ENCODE data around the gene MED10. TPM values are rescaled to one million over a fixed set of nuclear protein-coding genes. Genes with fewer than 3 reads are reported as not detected.

MED10 gene
- total and polyA plus RNA-seq, 2 donors (not counting 3 experiments of a cell fraction or from before 2014, with no cell fraction given) = 55.6 to 56.3 TPM

- Histone ChIP-seq H3K27ac (ENCODE audit: insufficient read depth, low read depth, low read length) (no peak overlapping the region), H3K9ac (replicated peaks; ENCODE audit: extremely low read depth, insufficient read depth, low read length) (no peak overlapping the region), H3K4me3 (replicated peaks in 1 of 3; ENCODE audit: insufficient read depth in 1 of 3, low read depth in 1 of 3, low read length in 3 of 3) (no peak overlapping the region), H3K27me3 (ENCODE audit: control insufficient read depth in 2 of 2, insufficient read depth in 2 of 2, low read length in 2 of 2) (no peaks in the 10 kb centered on the region), H3K9me3 (replicated peaks; ENCODE audit: control insufficient read depth, insufficient read depth, low read length) (no peaks in the 10 kb centered on the region), H2AFZ (ENCODE audit: low read depth, low read length) (no peak overlapping the region), H3K4me1 (ENCODE audit: control insufficient read depth, extremely low read depth, insufficient read depth, low read length) (no peaks in the 10 kb centered on the region), H4K20me1 (replicated peaks; ENCODE audit: control insufficient read depth, extremely low read depth, insufficient read depth, low read length) (no peaks in the 10 kb centered on the region), H3K79me2 (ENCODE audit: control insufficient read depth, insufficient read depth, low read length) (no peaks in the 10 kb centered on the region), H3K36me3 (ENCODE audit: control insufficient read depth in 2 of 2, extremely low read depth in 1 of 2, insufficient read depth in 2 of 2, low read length in 2 of 2) (no peaks in the 10 kb centered on the region), H3K9me1 (replicated peaks; ENCODE audit: control insufficient read depth, extremely low read depth, insufficient read depth, low read length) (no peaks in the 10 kb centered on the region), H3K4me2 (ENCODE audit: insufficient read depth, low read length) (no peak overlapping the region)
- intact Hi-C loops (cut with micrococcal nuclease) = no loop called here
- ChIA-PET POLR2A (no interaction called here), CTCF (interaction anchor here (2.4 kb wide), 1 partner anchor 79 kb away, joined by 9 read pairs; no protein-coding TSS in a partner anchor)
- dilution Hi-C loops (cut with MboI; ENCODE audit: extremely low pct_ligation_motif_present, low sequenced_read_pairs) = no loop called here
- DNase-seq (ENCODE audit: low read depth, low spot score) = no peak
- no peak for FAIRE-seq
- no peak for TF ChIP-seq POLR2A (IDR thresholded peaks at IDR 0.05; ENCODE audit: low read depth, low read length)
- no peak for TF ChIP-seq FOS (IDR thresholded peaks at IDR 0.05; ENCODE audit: borderline replicate concordance, insufficient read depth, low read length)
- TF ChIP-seq MYC (IDR thresholded peaks at IDR 0.05; ENCODE audit: low read depth, low read length) = no peak
- TF ChIP-seq POLR2AphosphoS5 (IDR thresholded peaks at IDR 0.05; ENCODE audit: insufficient read depth, low read depth, low read length) = no peak
- no TSS peak for BruUV-seq (replicated peaks)
These were observed 23.1 kb downstream of the MED10 start for GRCh38 chr5:6355294-6355693.

DNA sequence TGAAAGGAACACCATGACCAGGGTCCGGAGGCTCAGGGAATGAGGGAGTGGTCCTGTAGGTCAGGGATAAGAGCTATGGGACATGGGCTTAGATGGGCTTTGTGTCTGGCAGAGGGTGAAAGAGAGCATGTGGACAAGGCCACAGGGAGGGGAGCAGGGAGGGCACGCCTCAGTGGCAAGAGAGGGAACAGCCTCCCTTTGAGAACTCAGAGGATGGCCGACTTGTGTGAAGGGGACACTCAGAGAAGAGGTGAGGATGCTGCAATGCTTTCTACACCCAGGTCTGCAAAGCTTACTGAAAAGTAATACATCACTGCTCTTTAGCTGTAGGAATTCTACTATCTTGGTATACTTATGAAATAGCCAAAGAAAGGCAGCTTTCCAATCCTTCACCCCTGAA is 23.5 kb downstream of the MED10 start:
- BruUV-seq (replicated peaks) = no TSS peak
- Histone ChIP-seq H3K4me3 (replicated peaks in 1 of 3; ENCODE audit: insufficient read depth in 1 of 3, low read depth in 1 of 3, low read length in 3 of 3) (no peak overlapping the region), H3K4me2 (ENCODE audit: insufficient read depth, low read length) (no peak overlapping the region), H3K27me3 (ENCODE audit: control insufficient read depth in 2 of 2, insufficient read depth in 2 of 2, low read length in 2 of 2) (no peaks in the 10 kb centered on the region), H3K27ac (ENCODE audit: insufficient read depth, low read depth, low read length) (no peak overlapping the region), H4K20me1 (replicated peaks; ENCODE audit: control insufficient read depth, extremely low read depth, insufficient read depth, low read length) (no peaks in the 10 kb centered on the region), H3K79me2 (ENCODE audit: control insufficient read depth, insufficient read depth, low read length) (no peaks in the 10 kb centered on the region), H3K9me1 (replicated peaks; ENCODE audit: control insufficient read depth, extremely low read depth, insufficient read depth, low read length) (no peaks in the 10 kb centered on the region), H3K9me3 (replicated peaks; ENCODE audit: control insufficient read depth, insufficient read depth, low read length) (no peaks in the 10 kb centered on the region), H2AFZ (ENCODE audit: low read depth, low read length) (no peak overlapping the region), H3K4me1 (ENCODE audit: control insufficient read depth, extremely low read depth, insufficient read depth, low read length) (no peaks in the 10 kb centered on the region), H3K9ac (replicated peaks; ENCODE audit: extremely low read depth, insufficient read depth, low read length) (no peak overlapping the region), H3K36me3 (ENCODE audit: control insufficient read depth in 2 of 2, extremely low read depth in 1 of 2, insufficient read depth in 2 of 2, low read length in 2 of 2) (no peaks in the 10 kb centered on the region)
- TF ChIP-seq MAX (IDR thresholded peaks at IDR 0.05; ENCODE audit: insufficient read depth, insufficient read length) (no peak), CTCF (IDR thresholded peaks at IDR 0.05; ENCODE audit: extremely low read depth in 1 of 2, insufficient read depth in 1 of 2, low read depth in 1 of 2, low read length in 2 of 2) (no peak), POLR2AphosphoS5 (IDR thresholded peaks at IDR 0.05; ENCODE audit: insufficient read depth, low read depth, low read length) (no peak), MYC (IDR thresholded peaks at IDR 0.05; ENCODE audit: low read depth, low read length) (no peak), EZH2 (IDR thresholded peaks at IDR 0.05; ENCODE audit: borderline replicate concordance, low read depth, low read length, severe bottlenecking) (no peak)
- no peak for DNase-seq (ENCODE audit: low read depth, low spot score)
- no peak for FAIRE-seq
- POLR2A ChIA-PET = no interaction called here
- intact Hi-C loops (cut with micrococcal nuclease) (no loop called here), dilution Hi-C loops (cut with MboI; ENCODE audit: extremely low pct_ligation_motif_present, low sequenced_read_pairs) (no loop called here)
- CTCF ChIA-PET = interaction anchor here (2.4 kb wide), 1 partner anchor 80 kb away, joined by 9 read pairs; no protein-coding TSS in a partner anchor

All from endothelial cell of umbilical vein (primary cell).